H1 (cell line): Measurements from ENCODE around the gene C9orf40. TPM values are rescaled to one million over a fixed set of nuclear protein-coding genes. Genes with fewer than 3 reads are reported as not detected.

Experiments
- CBX8 ChIP-seq: fragments of 300-800, 300-1000 bp; sonication (generic); IDR thresholded peaks from 2 replicates; pipeline ENCODE4 v1.7.1; 2016; ENCODE audit warnings: low read depth, low read length, borderline replicate concordance
- CHD7 ChIP-seq: fragments of 300-600 bp; sonication (generic); IDR thresholded peaks from 2 replicates; pipeline ENCODE4 v1.7.1; 2012; ENCODE audit warnings: low read length, moderate library complexity, mild to moderate bottlenecking, inconsistent platforms; ENCODE audit not compliant: insufficient replicate concordance
- HDAC2 ChIP-seq, 2 experiments: fragments of 300-600 bp in 1 of 2; sonication (generic) in 1 of 2; IDR thresholded peaks; 2 replicates each; pipeline ENCODE4 v1.6.1; 2011 to 2012; ENCODE audit warnings: low read depth in 2 of 2, low read length in 2 of 2, mild to moderate bottlenecking in 2 of 2, moderate library complexity in 2 of 2, borderline replicate concordance in 1 of 2, inconsistent platforms in 1 of 2
- KDM1A ChIP-seq: fragments of 200-600, 300-600 bp; sonication (generic); IDR thresholded peaks from 2 replicates; pipeline ENCODE4 v1.7.1; 2016; ENCODE audit warnings: mild to moderate bottlenecking, low read length, borderline replicate concordance
- MAFK ChIP-seq: IDR thresholded peaks from 2 replicates; pipeline ENCODE4 v1.6.1; 2012; ENCODE audit warnings: low read depth, mild to moderate bottlenecking, improper control_type of control experiment, low read length
- POU5F1 ChIP-seq: IDR thresholded peaks from 2 replicates; pipeline ENCODE4 v1.6.1; 2011; ENCODE audit warnings: low read depth, mild to moderate bottlenecking, low read length, moderate library complexity
- RAD21 ChIP-seq, 2 experiments: IDR thresholded peaks in 1 of 2; conservative IDR thresholded peaks in 1 of 2; 2 replicates each; pipeline ENCODE4 v1.6.1; 2011; ENCODE audit warnings: low read depth in 2 of 2, low read length in 2 of 2, improper control_type of control experiment in 1 of 2, inconsistent platforms in 1 of 2, mild to moderate bottlenecking in 1 of 2, moderate library complexity in 1 of 2
- RBBP5 ChIP-seq: IDR thresholded peaks from 2 replicates; pipeline ENCODE4 v1.7.1; 2012; ENCODE audit warnings: low read depth, mild to moderate bottlenecking, inconsistent platforms, low read length, moderate library complexity, borderline replicate concordance
- SP1 ChIP-seq: IDR thresholded peaks from 2 replicates; pipeline ENCODE4 v1.6.1; 2011; ENCODE audit warnings: low read depth, low read length
- SRF ChIP-seq: IDR thresholded peaks from 2 replicates; pipeline ENCODE4 v1.6.1; 2011; ENCODE audit warnings: mild to moderate bottlenecking, low read depth, low read length, moderate library complexity
- TAF1 ChIP-seq: IDR thresholded peaks from 2 replicates; pipeline ENCODE4 v1.6.1; 2011; ENCODE audit warnings: mild to moderate bottlenecking, low read depth, low read length
- TAF7 ChIP-seq: optimal IDR thresholded peaks from 2 replicates; pipeline ENCODE3; 2011; ENCODE audit warnings: low read depth, mild to moderate bottlenecking, inconsistent platforms, low read length, moderate library complexity, borderline replicate concordance
- polyA plus RNA-seq, 7 experiments: library from polyadenylated mRNA; depleted of rRNA in 3 of 7; stranded (reverse) in 5 of 7; unstranded in 2 of 7; fragments of >200 nt in 5 of 7; fragments of 200-250 nt in 2 of 7; gene quantifications; 1 replicate in 5 of 7; 2 replicates in 1 of 7; 4 replicates in 1 of 7; pipeline versions ENCODE4 v1.2.1 to v1.2.3, GENCODE V29; 2011 to 2013; ENCODE audit warnings: missing spikeins in 2 of 7, mixed read lengths in 2 of 7
- total RNA-seq: library from RNA; stranded (reverse); fragmentation: NEBNext Ultra II Directional; extraction: Animal tissue kit (Norgen Biotek cat#: 25700); gene quantifications from 2 replicates; pipeline ENCODE4 v1.2.1, GENCODE V29; 2021

The C9orf40 gene
- total and polyA plus RNA-seq, 2 of the 8 experiments (the other 6 are each of a cell fraction or from before 2014, with no cell fraction given): 3.6 to 11.2 TPM

GRCh38 chr9:74907085-74907484, 45.6 kb downstream of the C9orf40 start (continued):
- TF ChIP-seq CHD7: no peak
- no peak for TF ChIP-seq SP1
- TF ChIP-seq TAF7: no peak
- TF ChIP-seq RAD21 (IDR thresholded peaks at IDR 0.05 in 1 of 2, conservative IDR thresholded peaks at IDR 0.05 in 1 of 2; ENCODE audit: low read depth in 2 of 2, low read length in 2 of 2): no peak
- TF ChIP-seq CBX8: no peak
- TF ChIP-seq TAF1: no peak
- TF ChIP-seq MAFK: no peak
- no peak for TF ChIP-seq HDAC2 (IDR thresholded peaks at IDR 0.05; ENCODE audit: borderline replicate concordance in 1 of 2, low read depth in 2 of 2, low read length in 2 of 2)
- TF ChIP-seq POU5F1: no peak
- no peak for TF ChIP-seq KDM1A
- no peak for TF ChIP-seq RBBP5
- TF ChIP-seq SRF: no peak
